Stimulated activated CD8-positive, alpha-beta memory T cell treated with anti-CD3 and anti-CD28 coated beads, Interleukin-15, amount 100 ng/mL, for 1 hour (primary cell): ENCODE results near the gene TEX47.

Experiments used
- DNase-seq: peaks from one replicate; pipeline ENCODE4 v3.0.0-alpha.2; 2020; ENCODE audit warnings: low read depth

TEX47 gene

GRCh38 chr7:88795553-88795952 is at the start of gene TEX47:
Gene TEX47 (minus strand): TSS chr7:88795737. CDS start chr7:88794942, 795 bp downstream.
- DNase-seq, result no peak

- DNase-seq, result no peak
These were observed 49.6 kb upstream of the TEX47 start for GRCh38 chr7:88845091-88845490.

- DNase-seq, result no peak
These were observed 46.7 kb upstream of the TEX47 start for GRCh38 chr7:88842201-88842600.

- no peak for DNase-seq
These were observed 39.7 kb upstream of the TEX47 start for GRCh38 chr7:88835147-88835728.

- no peak for DNase-seq
These were observed 30.7 kb upstream of the TEX47 start for GRCh38 chr7:88826222-88826621.

GRCh38 chr7:88818552-88818951 is 23.0 kb upstream of the TEX47 start:
- no peak for DNase-seq

- no peak for DNase-seq
These were observed 10.9 kb upstream of the TEX47 start for GRCh38 chr7:88806280-88807037.

GRCh38 chr7:88801046-88801445 is 5.5 kb upstream of the TEX47 start:
- DNase-seq, result no peak

- DNase-seq, result no peak
These were observed 3.2 kb downstream of the TEX47 start for GRCh38 chr7:88792361-88792760.

- no peak for DNase-seq
These were observed 3.6 kb downstream of the TEX47 start for GRCh38 chr7:88791891-88792290.

- DNase-seq, result no peak
These were observed 6.0 kb downstream of the TEX47 start for GRCh38 chr7:88789480-88790064.

- DNase-seq, result no peak
These were observed 7.8 kb downstream of the TEX47 start for GRCh38 chr7:88787777-88788176.

GRCh38 chr7:88775838-88776237 is 19.7 kb downstream of the TEX47 start:
- DNase-seq, result no peak

- no peak for DNase-seq
These were observed 22.8 kb downstream of the TEX47 start for GRCh38 chr7:88772776-88773175.

GRCh38 chr7:88771417-88771816 is 24.1 kb downstream of the TEX47 start:
- DNase-seq, result no peak

- no peak for DNase-seq
These were observed 33.8 kb downstream of the TEX47 start for GRCh38 chr7:88761779-88762178.

GRCh38 chr7:88760136-88760515 is 35.4 kb downstream of the TEX47 start:
- no peak for DNase-seq

GRCh38 chr7:88759230-88760135 is 36.1 kb downstream of the TEX47 start, which contains the start of gene ZNF804B:
Gene ZNF804B (plus strand): TSS chr7:88759700. CDS start chr7:88759977, 277 bp downstream.
- DNase-seq, result no peak

GRCh38 chr7:88758381-88759229 is 36.9 kb downstream of the TEX47 start:
- DNase-seq, result no peak

- DNase-seq, result no peak
These were observed 38.2 kb downstream of the TEX47 start for GRCh38 chr7:88757371-88757770.

- DNase-seq, result no peak
These were observed 38.7 kb downstream of the TEX47 start for GRCh38 chr7:88756802-88757201.
